NK-92 (cell line): ENCODE data around the gene RAB5IF.
"Not testable (repeated sequence)": the region's sequence is repeated elsewhere in the genome, so short reads cannot be mapped to it uniquely, and the experiment has no call there.

Experiments
- DNase-seq: peaks from one replicate; lab custom pipeline; 2025; ENCODE audit not compliant: unreplicated experiment; lab: John Stamatoyannopoulos, UW

The RAB5IF gene

GRCh38 chr20:36585410-36586125 is 20.0 kb upstream of the RAB5IF start:
- DNase-seq, result no peak

- no peak for DNase-seq
These were observed 18.1 kb upstream of the RAB5IF start for GRCh38 chr20:36587388-36588070.

- no peak for DNase-seq
These were observed 14.3 kb upstream of the RAB5IF start for GRCh38 chr20:36591281-36591680.

- DNase-seq, result no peak
These were observed 13.5 kb upstream of the RAB5IF start for GRCh38 chr20:36591854-36592641.

- no peak for DNase-seq
These were observed 12.1 kb upstream of the RAB5IF start for GRCh38 chr20:36593347-36593929.

DNA sequence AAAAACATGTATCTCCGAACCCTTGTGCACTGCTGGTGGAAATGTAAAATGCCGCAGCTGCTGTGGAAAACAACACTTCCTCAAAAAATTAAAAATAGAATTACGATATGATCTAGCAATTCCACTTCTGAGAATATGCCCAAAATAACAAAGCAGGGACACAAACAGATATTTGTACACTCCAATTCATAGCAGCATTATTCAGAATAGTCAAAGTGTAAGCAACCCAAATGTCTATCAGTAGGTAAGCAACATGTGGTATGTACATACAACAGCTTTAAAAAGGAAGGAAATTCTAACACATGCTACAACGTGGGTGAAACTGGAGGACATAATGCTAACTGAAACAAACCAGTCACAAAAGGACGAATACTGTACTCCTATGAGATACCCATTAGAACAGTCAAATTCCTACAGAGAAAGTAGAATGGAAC is 5.7 kb upstream of the RAB5IF start:
- no peak for DNase-seq

DNA sequence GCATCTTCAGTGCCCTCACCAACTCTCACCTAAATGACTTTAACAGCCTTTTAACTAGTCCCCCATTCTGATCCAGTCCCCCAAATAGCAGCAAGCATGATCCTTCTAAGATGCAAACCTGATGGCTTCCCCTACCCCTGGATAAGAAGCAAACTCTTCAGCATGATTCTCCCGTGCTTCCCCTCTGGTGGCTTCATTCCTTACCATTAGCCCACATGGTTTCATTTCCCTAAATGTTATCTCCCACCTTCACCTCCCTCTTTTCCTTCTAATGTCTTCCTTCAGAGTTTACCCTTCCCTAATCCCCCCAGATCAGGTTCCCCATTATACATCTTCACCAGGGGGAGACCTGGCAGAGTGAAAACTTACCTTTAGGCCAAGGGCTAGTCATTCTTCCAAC is 4.0 kb upstream of the RAB5IF start:
- DNase-seq, result no peak

DNA sequence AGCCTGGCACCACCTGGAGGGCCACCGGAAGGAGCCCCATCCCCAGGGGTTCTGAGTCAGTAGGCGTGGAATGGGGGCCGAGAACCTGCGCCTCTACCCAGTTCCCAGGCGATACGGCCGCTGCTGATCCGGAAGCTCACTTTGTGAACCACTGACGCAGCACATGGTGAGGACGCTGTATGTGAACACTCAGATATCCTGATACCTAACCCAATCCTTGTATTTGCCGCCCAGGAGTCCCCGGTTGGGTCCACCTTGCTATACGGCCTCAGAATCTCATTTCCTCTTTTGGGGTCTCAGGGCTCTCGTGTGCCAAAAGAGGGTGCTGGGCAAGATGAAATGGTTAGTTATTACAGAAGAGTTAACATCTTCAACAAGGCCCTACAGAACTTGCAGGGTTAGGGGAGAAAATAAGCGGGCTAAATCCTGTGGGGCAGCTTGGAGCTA is 604 bp upstream of the RAB5IF start:
- DNase-seq, result no peak

GRCh38 chr20:36606158-36607066 is 833 bp downstream of the RAB5IF start:
- DNase-seq, result no peak

DNA sequence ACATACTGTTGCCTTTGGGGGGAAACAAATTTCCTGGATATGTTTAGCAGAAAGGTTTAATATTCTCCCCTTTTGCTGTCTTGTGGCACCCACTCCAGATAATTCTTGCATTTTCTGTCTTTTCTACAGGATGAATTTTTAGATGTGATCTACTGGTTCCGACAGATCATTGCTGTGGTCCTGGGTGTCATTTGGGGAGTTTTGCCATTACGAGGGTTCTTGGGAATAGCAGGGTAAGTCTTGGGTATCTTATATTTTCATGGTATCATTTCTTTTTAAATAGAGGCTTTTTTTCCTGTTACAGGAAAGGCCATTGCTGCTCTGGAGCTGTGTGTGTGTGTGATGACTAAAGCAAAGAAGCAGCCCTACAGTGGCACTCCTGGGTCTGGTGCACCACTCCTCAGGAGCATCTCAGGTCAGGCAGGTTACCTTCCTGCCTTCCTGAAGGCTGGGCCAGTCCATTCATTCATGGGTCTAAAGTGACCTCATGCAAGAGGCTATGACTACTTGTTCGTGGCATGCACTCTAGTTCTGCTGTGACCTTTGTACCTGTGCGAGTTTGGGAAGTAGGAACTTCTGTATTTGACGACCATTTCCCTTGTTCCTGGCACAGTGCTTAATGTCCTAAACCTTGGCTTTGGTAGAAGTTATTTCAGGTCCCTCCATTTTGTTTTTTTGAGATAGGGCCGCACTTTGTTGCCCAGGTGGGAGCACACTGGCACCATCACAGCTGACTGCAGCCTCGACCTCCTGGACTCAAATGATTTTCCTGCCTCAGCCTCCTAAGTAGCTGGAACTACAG is 2.2 kb downstream of the RAB5IF start:
- DNase-seq, result no peak

DNA sequence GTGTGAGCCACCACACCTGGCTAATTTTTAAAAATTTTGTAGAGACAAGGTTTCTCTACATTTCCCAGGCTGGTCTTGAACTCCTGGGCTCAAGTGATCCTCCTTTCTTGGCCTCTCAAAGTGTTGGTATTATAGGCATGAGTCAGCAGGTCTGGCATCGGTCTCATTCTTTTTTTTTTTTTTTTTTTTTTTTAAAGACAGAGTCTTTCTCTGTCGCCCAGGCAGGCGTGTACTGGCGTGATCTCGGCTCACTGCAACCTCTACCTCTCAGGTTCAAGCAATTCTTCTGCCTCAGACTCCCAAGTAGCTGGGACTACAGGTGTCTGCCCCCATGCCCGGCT is 2.8 kb downstream of the RAB5IF start:
- DNase-seq, result not testable (repeated sequence)

DNA sequence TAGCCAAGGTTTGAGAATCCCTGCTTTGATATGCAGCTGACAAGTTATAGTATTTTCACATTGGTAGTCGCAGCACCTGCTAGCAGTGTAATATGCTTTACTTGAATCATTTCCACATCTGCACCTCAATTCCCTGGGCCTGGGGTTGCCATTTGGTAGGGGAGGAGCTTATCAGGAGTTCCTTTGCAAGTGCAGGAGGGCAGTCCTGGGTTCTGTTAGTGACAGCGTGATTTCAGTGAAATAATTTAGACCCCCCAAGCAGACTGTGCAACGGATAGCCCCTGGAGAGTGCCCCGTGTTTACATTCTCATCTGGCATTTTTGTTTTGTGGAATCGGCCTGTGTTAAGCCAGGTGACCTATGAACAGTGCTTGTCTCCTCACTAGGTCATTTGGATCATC is 6.0 kb downstream of the RAB5IF start:
- no peak for DNase-seq

DNA sequence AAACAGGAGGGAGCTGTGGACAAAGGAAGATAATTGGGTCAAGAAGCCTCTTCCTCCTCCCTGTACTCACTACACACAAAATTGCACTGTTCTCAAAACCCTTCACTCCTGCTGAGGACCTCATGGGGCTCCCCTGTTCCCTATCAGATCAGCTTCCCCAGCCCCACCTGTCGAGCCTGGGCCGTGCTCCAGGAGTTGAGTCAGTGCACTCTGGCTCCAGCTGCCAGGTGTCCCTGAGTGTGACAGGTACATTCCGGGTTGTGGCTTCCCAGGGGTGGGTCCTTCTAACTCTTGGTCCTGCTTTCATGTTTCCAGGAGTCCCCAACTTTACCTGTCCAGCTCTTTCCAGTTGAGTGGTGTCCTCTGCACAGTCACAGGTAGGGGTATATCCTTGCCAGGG is 8.4 kb downstream of the RAB5IF start:
- no peak for DNase-seq

GRCh38 chr20:36614781-36615557 is 9.4 kb downstream of the RAB5IF start:
- no peak for DNase-seq

DNA sequence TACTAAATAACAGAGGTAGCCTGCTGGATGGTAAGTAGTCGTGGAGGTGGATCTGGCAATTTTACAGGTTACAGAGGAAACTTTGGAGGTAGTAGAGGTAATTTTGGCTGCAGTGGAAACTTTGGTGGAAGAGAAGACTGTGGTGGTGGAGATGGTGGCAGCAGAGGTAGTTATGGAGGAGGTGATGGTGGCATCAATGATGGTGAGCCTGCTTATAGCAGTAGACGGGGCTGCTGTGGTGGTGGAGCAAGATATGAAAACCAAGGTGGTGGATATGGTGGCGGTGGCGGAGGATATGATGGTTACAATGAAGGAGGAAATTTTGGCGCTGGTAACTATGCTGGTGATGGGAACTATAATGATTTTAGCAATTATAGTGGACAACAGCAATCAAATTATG is 15.3 kb downstream of the RAB5IF start:
- DNase-seq, result no peak

DNA sequence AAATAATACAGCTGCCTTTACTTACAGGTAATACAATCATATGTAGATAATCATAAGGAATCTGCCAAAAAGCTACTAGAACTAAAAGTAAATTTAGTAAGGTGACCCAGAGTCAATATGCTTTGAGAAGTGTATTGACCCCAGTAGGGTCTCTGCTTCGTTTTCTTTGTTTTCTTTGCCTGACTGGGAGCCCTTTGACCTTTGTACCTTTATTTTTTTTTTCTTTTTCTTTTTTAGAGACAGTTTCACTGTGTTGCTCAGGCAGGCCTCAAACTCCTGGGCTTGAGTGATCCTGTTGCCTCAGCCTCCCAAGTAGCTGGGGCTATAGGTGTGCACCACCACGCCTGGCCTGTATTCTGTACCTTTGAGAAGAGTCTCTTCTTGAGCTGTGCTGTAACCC is 17.9 kb downstream of the RAB5IF start:
- no peak for DNase-seq

DNA sequence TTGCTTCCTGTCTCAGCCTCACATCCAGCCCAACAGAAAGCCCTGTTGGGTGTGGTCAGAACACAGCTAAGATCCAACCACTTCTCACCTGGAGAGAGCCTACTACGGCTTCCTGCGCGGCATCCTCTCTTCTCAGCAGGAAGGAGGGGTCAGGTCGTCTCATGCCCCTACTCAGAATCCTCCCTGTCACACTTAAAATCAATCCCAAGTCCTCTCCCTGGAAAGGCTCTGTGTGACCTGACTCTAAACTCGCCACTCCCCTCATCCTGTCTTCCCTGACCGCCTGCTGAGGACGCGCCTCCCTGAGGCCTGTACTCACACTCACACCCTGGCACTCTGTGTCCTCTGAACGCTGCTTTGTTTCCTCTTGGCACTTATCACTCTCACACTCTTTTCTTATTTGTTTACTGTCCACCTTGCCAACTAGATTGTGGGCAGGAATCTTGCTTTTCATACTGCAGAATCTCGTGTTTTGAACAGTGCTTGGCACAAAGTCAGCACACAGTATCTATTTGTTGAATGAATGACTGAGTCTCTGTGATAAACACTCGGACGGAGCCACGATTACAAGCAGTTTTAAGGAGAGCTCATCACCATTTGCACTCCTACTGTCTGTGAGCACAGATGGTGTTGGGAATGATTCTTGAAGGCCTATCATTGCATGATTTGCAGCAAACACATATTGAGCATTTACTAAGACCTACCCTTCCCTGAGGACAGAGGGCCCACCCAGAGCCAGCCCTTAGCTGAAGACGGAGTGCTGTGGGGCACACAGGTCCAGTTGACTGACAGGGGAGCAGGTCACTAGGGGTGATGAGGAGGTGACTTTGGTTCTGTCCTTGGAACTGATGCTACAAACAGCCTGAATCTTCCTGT is 18.7 kb downstream of the RAB5IF start:
- no peak for DNase-seq

DNA sequence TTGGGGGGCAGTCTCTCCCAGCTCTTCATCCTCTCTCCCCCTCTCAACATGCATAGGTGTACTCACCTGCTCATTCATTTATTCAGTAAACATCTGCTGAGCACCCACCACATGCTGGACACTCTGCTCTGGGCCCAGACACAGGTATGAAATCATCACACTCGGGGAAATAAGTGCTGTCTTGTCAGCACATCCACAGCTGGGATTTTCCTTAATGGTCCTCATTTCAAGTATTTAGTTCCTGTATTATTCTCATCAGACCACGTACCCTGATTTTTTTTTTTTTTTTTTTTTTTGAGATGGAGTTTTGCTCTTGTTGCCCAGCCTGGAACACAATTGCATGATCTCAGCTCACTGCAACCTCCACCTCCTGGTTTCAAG is 19.4 kb downstream of the RAB5IF start:
- no peak for DNase-seq
